22Rv1 (cell line): ENCODE measurements around the gene SOD1.
A peak's percentile ranks its signal among the peaks of the same experiment; 100 is the strongest.

Experiments
- ZFX ChIP-seq: fragments of 450-650 bp; IDR thresholded peaks from 2 replicates; pipeline ENCODE4 v1.6.1; 2017; ENCODE audit warnings: antibody characterized with exemption, borderline replicate concordance
- TF ChIP-seq, protein P1 (sequence below): fragments of 450-650 bp; IDR thresholded peaks from 2 replicates; pipeline ENCODE4 v1.5.1; 2017; ENCODE audit warnings: mild to moderate bottlenecking

GRCh38 chr21:31683029-31683428, 23.5 kb downstream of the SOD1 start:
- TF ChIP-seq, protein P1, sequence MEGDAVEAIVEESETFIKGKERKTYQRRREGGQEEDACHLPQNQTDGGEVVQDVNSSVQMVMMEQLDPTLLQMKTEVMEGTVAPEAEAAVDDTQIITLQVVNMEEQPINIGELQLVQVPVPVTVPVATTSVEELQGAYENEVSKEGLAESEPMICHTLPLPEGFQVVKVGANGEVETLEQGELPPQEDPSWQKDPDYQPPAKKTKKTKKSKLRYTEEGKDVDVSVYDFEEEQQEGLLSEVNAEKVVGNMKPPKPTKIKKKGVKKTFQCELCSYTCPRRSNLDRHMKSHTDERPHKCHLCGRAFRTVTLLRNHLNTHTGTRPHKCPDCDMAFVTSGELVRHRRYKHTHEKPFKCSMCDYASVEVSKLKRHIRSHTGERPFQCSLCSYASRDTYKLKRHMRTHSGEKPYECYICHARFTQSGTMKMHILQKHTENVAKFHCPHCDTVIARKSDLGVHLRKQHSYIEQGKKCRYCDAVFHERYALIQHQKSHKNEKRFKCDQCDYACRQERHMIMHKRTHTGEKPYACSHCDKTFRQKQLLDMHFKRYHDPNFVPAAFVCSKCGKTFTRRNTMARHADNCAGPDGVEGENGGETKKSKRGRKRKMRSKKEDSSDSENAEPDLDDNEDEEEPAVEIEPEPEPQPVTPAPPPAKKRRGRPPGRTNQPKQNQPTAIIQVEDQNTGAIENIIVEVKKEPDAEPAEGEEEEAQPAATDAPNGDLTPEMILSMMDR, result 0 out of 2 replicates have a peak, but pooled peaks have one; percentile 6
- TF ChIP-seq ZFX, result no peak
